H1 (cell line): ENCODE data around the gene CTF1. TPM values are rescaled to one million over a fixed set of nuclear protein-coding genes. Genes with fewer than 3 reads are reported as not detected.

Source experiments
- CTCF ChIA-PET: fragments of 300-600 bp; sonication (Branson Sonifier 250); formaldehyde crosslinking; loops from one replicate; lab custom pipeline; 2021; ENCODE audit not compliant: partially characterized antibody; lab: Charles Lee
- POLR2A ChIA-PET: fragments of 300-600 bp; sonication (Branson Sonifier 250); formaldehyde crosslinking; loops from one replicate; lab custom pipeline; 2021; ENCODE audit warnings: inconsistent platforms; ENCODE audit not compliant: partially characterized antibody; lab: Charles Lee
- DNase-seq, 2 experiments: peaks; one replicate each; pipeline versions ENCODE4 v3.0.0 to v3.0.0-alpha.2; 2010 to 2022; ENCODE audit warnings: low spot score in 2 of 2, low read depth in 1 of 2, mixed read lengths in 1 of 2
- FAIRE-seq: peaks from 2 replicates; lab custom pipeline; 2011; peaks lifted over from hg19 to GRCh38; lab: Jason Lieb, UNC
- H2AFZ ChIP-seq: 2 replicates; pipeline ENCODE4 v1.8.1; 2012; ENCODE audit warnings: low read length, inconsistent platforms
- H2AK5ac ChIP-seq: 2 replicates; pipeline ENCODE4 v1.6.1; 2013; ENCODE audit warnings: low read depth, low read length
- H2BK120ac ChIP-seq: replicated peaks from 2 replicates; pipeline ENCODE3; 2013; ENCODE audit warnings: low read depth, low read length, inconsistent platforms
- H2BK12ac ChIP-seq: 2 replicates; pipeline ENCODE4 v1.6.1; 2013; ENCODE audit warnings: low read depth, low read length
- H2BK15ac ChIP-seq: 2 replicates; pipeline ENCODE4 v1.6.1; 2013; ENCODE audit warnings: low read length
- H2BK20ac ChIP-seq: 2 replicates; pipeline ENCODE4 v1.6.1; 2013; ENCODE audit warnings: low read length
- H2BK5ac ChIP-seq: 2 replicates; pipeline ENCODE4 v1.6.1; 2013; ENCODE audit warnings: low read depth, low read length
- H3K14ac ChIP-seq: 2 replicates; pipeline ENCODE4 v1.6.1; 2013; ENCODE audit warnings: inconsistent platforms; ENCODE audit not compliant: insufficient read length
- H3K18ac ChIP-seq: 2 replicates; pipeline ENCODE4 v1.6.1; 2013; ENCODE audit warnings: low read length; ENCODE audit errors: extremely low read depth
- H3K23ac ChIP-seq: 2 replicates; pipeline ENCODE4 v1.6.1; 2013; ENCODE audit warnings: inconsistent platforms; ENCODE audit not compliant: insufficient read length
- H3K23me2 ChIP-seq: 2 replicates; pipeline ENCODE4 v1.6.1; 2013; ENCODE audit warnings: low read depth, low read length
- H3K27ac ChIP-seq: 2 replicates; pipeline ENCODE4 v1.6.1; 2011; ENCODE audit warnings: low read depth, low read length, inconsistent platforms
- H3K27me3 ChIP-seq, 4 experiments: replicated peaks in 1 of 4; 1 replicate in 1 of 4; 2 replicates in 3 of 4; pipeline versions ENCODE4 v1.6.1 to v1.8.1; 2011 to 2013; ENCODE audit warnings: low read length in 3 of 4, mild to moderate bottlenecking in 3 of 4, inconsistent platforms in 2 of 4, mixed read lengths in 2 of 4, moderate library complexity in 1 of 4; ENCODE audit not compliant: control insufficient read depth in 3 of 4, insufficient read depth in 3 of 4; ENCODE audit errors: extremely low read depth in 1 of 4
- H3K36me3 ChIP-seq, 4 experiments: 2 replicates each; pipeline versions ENCODE4 v1.6.1 to v1.8.1; 2011 to 2013; ENCODE audit warnings: mild to moderate bottlenecking in 4 of 4, low read length in 3 of 4, moderate library complexity in 2 of 4, control low read depth in 1 of 4, inconsistent platforms in 1 of 4; ENCODE audit not compliant: insufficient read depth in 4 of 4, control insufficient read depth in 2 of 4
- H3K4ac ChIP-seq: replicated peaks from 2 replicates; pipeline ENCODE3; 2013; ENCODE audit warnings: low read length, low read depth, mixed read lengths, inconsistent platforms; ENCODE audit not compliant: insufficient read length
- H3K4me1 ChIP-seq, 4 experiments: replicated peaks in 1 of 4; 1 replicate in 1 of 4; 2 replicates in 3 of 4; pipeline versions ENCODE4 v1.6.1 to v1.8.1; 2011 to 2013; ENCODE audit warnings: low read length in 3 of 4, inconsistent platforms in 2 of 4, mixed read lengths in 1 of 4; ENCODE audit not compliant: insufficient read depth in 4 of 4, control insufficient read depth in 3 of 4
- H3K4me2 ChIP-seq, 2 experiments: 2 replicates each; pipeline versions ENCODE4 v1.6.1 to v1.8.1; 2011 to 2013; ENCODE audit warnings: low read depth in 2 of 2, low read length in 2 of 2, control low read depth in 1 of 2, inconsistent platforms in 1 of 2, mild to moderate bottlenecking in 1 of 2; ENCODE audit not compliant: insufficient read depth in 1 of 2
- H3K4me3 ChIP-seq, 4 experiments: fragments of 200-600, 300-600 bp in 1 of 4; sonication (generic), shearing (Covaris generic), sonication (Bioruptor Twin) in 1 of 4; 2 replicates each; pipeline versions ENCODE4 v1.5.1 to v1.8.1; 2011 to 2016; ENCODE audit warnings: low read length in 4 of 4, low read depth in 3 of 4, control low read depth in 2 of 4, inconsistent platforms in 2 of 4, mild to moderate bottlenecking in 2 of 4, mixed read lengths in 1 of 4, moderate library complexity in 1 of 4; ENCODE audit not compliant: insufficient read depth in 2 of 4; ENCODE audit errors: extremely low read depth in 1 of 4
- H3K56ac ChIP-seq: replicated peaks from 2 replicates; pipeline ENCODE3; 2013; ENCODE audit warnings: low read depth, mild to moderate bottlenecking, mixed read lengths, low read length, inconsistent platforms; ENCODE audit not compliant: insufficient read length
- H3K79me1 ChIP-seq: 2 replicates; pipeline ENCODE4 v1.6.1; 2013; ENCODE audit warnings: low read depth, low read length, control low read depth
- H3K79me2 ChIP-seq, 2 experiments: 2 replicates each; pipeline versions ENCODE4 v1.6.1 to v1.8.1; 2012 to 2013; ENCODE audit warnings: low read length in 2 of 2, mild to moderate bottlenecking in 2 of 2, inconsistent platforms in 1 of 2; ENCODE audit not compliant: insufficient read depth in 2 of 2, control insufficient read depth in 1 of 2
- H3K9ac ChIP-seq, 4 experiments: replicated peaks in 1 of 4; 1 replicate in 1 of 4; 2 replicates in 3 of 4; pipeline versions ENCODE4 v1.6.1 to v1.8.1; 2011 to 2013; ENCODE audit warnings: low read depth in 3 of 4, low read length in 3 of 4, control low read depth in 2 of 4, mild to moderate bottlenecking in 2 of 4, moderate library complexity in 2 of 4, inconsistent platforms in 1 of 4; ENCODE audit errors: extremely low read depth in 1 of 4
- H3K9me3 ChIP-seq, 2 experiments: 2 replicates each; pipeline versions ENCODE4 v1.6.1 to v1.8.1; 2012 to 2013; ENCODE audit warnings: mild to moderate bottlenecking in 2 of 2, moderate library complexity in 2 of 2, control low read depth in 1 of 2, inconsistent platforms in 1 of 2, low read depth in 1 of 2, low read length in 1 of 2, mixed read lengths in 1 of 2; ENCODE audit not compliant: insufficient read depth in 2 of 2
- H4K20me1 ChIP-seq, 2 experiments: replicated peaks in 1 of 2; 2 replicates each; pipeline versions ENCODE3 to v1.8.1; 2011 to 2013; ENCODE audit warnings: inconsistent platforms in 2 of 2, low read length in 2 of 2, mild to moderate bottlenecking in 1 of 2; ENCODE audit not compliant: insufficient read depth in 2 of 2, control insufficient read depth in 1 of 2
- H4K5ac ChIP-seq: 2 replicates; pipeline ENCODE4 v1.6.1; 2013; ENCODE audit warnings: low read length, low read depth, mixed read lengths, inconsistent platforms; ENCODE audit not compliant: insufficient read length
- H4K8ac ChIP-seq: 2 replicates; pipeline ENCODE4 v1.8.0; 2013; ENCODE audit warnings: mild to moderate bottlenecking, moderate library complexity, low read length, inconsistent platforms; ENCODE audit not compliant: insufficient read depth; ENCODE audit errors: extremely low read depth
- H4K91ac ChIP-seq: replicated peaks from 2 replicates; pipeline ENCODE3; 2013; ENCODE audit warnings: low read length, mixed read lengths, inconsistent platforms; ENCODE audit not compliant: insufficient read length
- PHF8 ChIP-seq: fragments of 200-600 bp; sonication (generic); conservative IDR thresholded peaks from 2 replicates; pipeline ENCODE4 v1.7.1; 2012; ENCODE audit warnings: low read depth, mild to moderate bottlenecking, inconsistent platforms, low read length, moderate library complexity
- SIN3A ChIP-seq, 2 experiments: IDR thresholded peaks in 1 of 2; conservative IDR thresholded peaks in 1 of 2; 2 replicates each; pipeline ENCODE4 v1.6.1; 2011 to 2012; ENCODE audit warnings: low read length in 2 of 2, improper control_type of control experiment in 1 of 2, low read depth in 1 of 2, mild to moderate bottlenecking in 1 of 2
- SIX5 ChIP-seq: IDR thresholded peaks from 2 replicates; pipeline ENCODE4 v1.6.1; 2011; ENCODE audit warnings: mild to moderate bottlenecking, low read depth, low read length
- TCF12 ChIP-seq: IDR thresholded peaks from 2 replicates; pipeline ENCODE4 v1.6.1; 2011; ENCODE audit warnings: low read depth, mild to moderate bottlenecking, low read length
- WGBS, 2 experiments: shearing (Covaris generic) in 1 of 2; methylation state at CpG; one replicate each; pipeline versions ENCODE4 v1.1.6 to v1.1.7; 2013 to 2015; ENCODE audit warnings: low lambda C conversion rate in 2 of 2, mixed read lengths in 2 of 2, inconsistent platforms in 1 of 2, low coverage in 1 of 2, missing lambda C conversion rate in 1 of 2; ENCODE audit not compliant: insufficient replicate concordance in 2 of 2, insufficient coverage in 1 of 2, insufficient read length in 1 of 2; ENCODE audit errors: extremely low coverage in 1 of 2, missing lambda C conversion rate in 1 of 2; 5-methylcytosine and 5-hydroxymethylcytosine counted together
- polyA plus RNA-seq, 7 experiments: library from polyadenylated mRNA; depleted of rRNA in 3 of 7; stranded (reverse) in 5 of 7; unstranded in 2 of 7; fragments of >200 nt in 5 of 7; fragments of 200-250 nt in 2 of 7; gene quantifications; 1 replicate in 5 of 7; 2 replicates in 1 of 7; 4 replicates in 1 of 7; pipeline versions ENCODE4 v1.2.1 to v1.2.3, GENCODE V29; 2011 to 2013; ENCODE audit warnings: missing spikeins in 2 of 7, mixed read lengths in 2 of 7
- total RNA-seq: library from RNA; stranded (reverse); fragmentation: NEBNext Ultra II Directional; extraction: Animal tissue kit (Norgen Biotek cat#: 25700); gene quantifications from 2 replicates; pipeline ENCODE4 v1.2.1, GENCODE V29; 2021
- TF ChIP-seq, protein P1 (sequence below): IDR thresholded peaks from 2 replicates; pipeline ENCODE4 v1.6.1; 2012; ENCODE audit warnings: inconsistent platforms

The CTF1 gene
- total and polyA plus RNA-seq, 2 of the 8 experiments (the other 6 are each of a cell fraction or from before 2014, with no cell fraction given): 0.97 to 3.4 TPM

DNA sequence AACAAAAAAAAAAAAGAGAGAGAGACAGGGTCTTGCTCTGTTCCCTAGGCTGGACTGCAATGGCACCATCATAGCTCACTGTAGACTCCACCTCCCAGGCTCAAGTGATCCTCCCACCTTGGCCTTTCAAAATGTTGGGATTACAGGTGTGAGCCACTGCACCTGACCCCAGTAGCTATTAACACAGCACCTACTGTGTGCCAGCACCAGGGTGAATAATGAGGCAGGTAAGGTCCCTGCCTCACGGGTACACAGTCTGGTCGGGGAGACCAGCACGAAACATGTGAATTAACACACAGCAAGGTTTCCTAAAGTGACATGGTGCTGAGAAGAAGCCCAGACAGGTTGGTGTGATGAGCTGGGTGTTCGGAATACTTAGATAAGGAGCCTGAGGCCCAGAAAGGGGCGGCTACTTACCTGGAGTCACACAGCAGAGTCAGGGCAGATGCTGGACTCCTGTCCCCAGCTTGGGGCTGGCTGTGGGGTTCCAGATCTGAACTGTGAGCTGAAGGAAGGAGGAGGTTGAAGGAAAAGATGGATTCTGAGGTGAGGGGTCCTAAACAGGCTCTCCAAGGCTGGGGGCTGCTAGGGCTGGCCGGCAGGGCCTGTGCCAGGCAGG, 16.5 kb downstream of the CTF1 start:
- H3K4me2 ChIP-seq: no peak overlapping the region
- no peak overlapping the region for H4K8ac ChIP-seq
- H3K79me1 ChIP-seq: no peaks in the 10 kb centered on the region
- ChIA-PET POLR2A (interaction anchor here (1.3 to 1.7 kb wide), 3 partner anchors 11 to 165 kb away, joined by 3 to 5 read pairs (median 4); partner anchors contain the start of gene CTF1), CTCF (interaction anchor here (2.1 to 2.2 kb wide), 2 partner anchors 11 to 68 kb away, joined by 11 to 12 read pairs; no protein-coding TSS in a partner anchor)
- DNase-seq (no peak), FAIRE-seq (no peak)
- no peak for TF ChIP-seq SIN3A (conservative IDR thresholded peaks at IDR 0.05 in 1 of 2, IDR thresholded peaks at IDR 0.05 in 1 of 2; ENCODE audit: low read depth in 1 of 2, low read length in 2 of 2)
- no peak for TF ChIP-seq TCF12
- no peak for TF ChIP-seq SIX5
- TF ChIP-seq, protein P1, sequence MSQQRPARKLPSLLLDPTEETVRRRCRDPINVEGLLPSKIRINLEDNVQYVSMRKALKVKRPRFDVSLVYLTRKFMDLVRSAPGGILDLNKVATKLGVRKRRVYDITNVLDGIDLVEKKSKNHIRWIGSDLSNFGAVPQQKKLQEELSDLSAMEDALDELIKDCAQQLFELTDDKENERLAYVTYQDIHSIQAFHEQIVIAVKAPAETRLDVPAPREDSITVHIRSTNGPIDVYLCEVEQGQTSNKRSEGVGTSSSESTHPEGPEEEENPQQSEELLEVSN: no peak
- no peak for TF ChIP-seq PHF8
- no peaks in the 10 kb centered on the region for H3K27me3 ChIP-seq
- H3K4ac ChIP-seq: no peak overlapping the region
- no peak overlapping the region for H2BK20ac ChIP-seq
- no peak overlapping the region for H2AK5ac ChIP-seq
- H4K91ac ChIP-seq: no peak overlapping the region
- no peak overlapping the region for H3K56ac ChIP-seq
- H3K9ac ChIP-seq: no peak overlapping the region
- H2AFZ ChIP-seq: no peak overlapping the region
- no peak overlapping the region for H3K14ac ChIP-seq
- H3K18ac ChIP-seq: no peak overlapping the region
- no peaks in the 10 kb centered on the region for H4K20me1 ChIP-seq
- WGBS, 2 experiments: 88% methylated on average over 6 of the region's 6 CpGs; no CpG with 5 or more reads in 1 of the 2 experiments
- H2BK15ac ChIP-seq: no peak overlapping the region
- no peak overlapping the region for H2BK12ac ChIP-seq
- H3K4me1 ChIP-seq: peaks cover 0 to 9% (median 7%) of the 10 kb centered on the region in 4 experiments; a peak in 6 of 7 replicates
- no peak overlapping the region for H3K23ac ChIP-seq
- no peak overlapping the region for H2BK5ac ChIP-seq
- H3K4me3 ChIP-seq: no peak overlapping the region
- H2BK120ac ChIP-seq: no peak overlapping the region
- no peaks in the 10 kb centered on the region for H3K9me3 ChIP-seq
- no peaks in the 10 kb centered on the region for H3K79me2 ChIP-seq
- H4K5ac ChIP-seq: no peak overlapping the region
- no peaks in the 10 kb centered on the region for H3K23me2 ChIP-seq
- no peaks in the 10 kb centered on the region for H3K36me3 ChIP-seq
- no peak overlapping the region for H3K27ac ChIP-seq
